ENCODE data around the gene STXBP2.

Gene STXBP2

GRCh38 chr19:7692417-7693088 lies 55.6 kb downstream of the STXBP2 start:
- no peak for DNase-seq (ENCODE audit: insufficient read length, low spot score)
- TF ChIP-seq CTCF (IDR thresholded peaks at IDR 0.05; ENCODE audit: insufficient read depth, missing control alignments): no peak
- no peak for FAIRE-seq

GRCh38 chr19:7694499-7694898 lies 57.6 kb downstream of the STXBP2 start:
- no peak for DNase-seq (ENCODE audit: insufficient read length, low spot score)
- TF ChIP-seq CTCF (IDR thresholded peaks at IDR 0.05; ENCODE audit: insufficient read depth, missing control alignments): no peak
- no peak for FAIRE-seq

Data from D721Med (cell line).